ENCODE data around the gene SLC39A9. TPM values are rescaled to one million over a fixed set of nuclear protein-coding genes. Genes with fewer than 3 reads are reported as not detected.
A peak's percentile ranks its signal among the peaks of the same experiment; 100 is the strongest.

Gene SLC39A9
- polyA plus RNA-seq, 5 donors: 55.4 to 71.2 (median 70.4) TPM

GRCh38 chr14:69499436-69499835 lies 100.9 kb downstream of the SLC39A9 start:
- DNase-seq: no peak

DNA sequence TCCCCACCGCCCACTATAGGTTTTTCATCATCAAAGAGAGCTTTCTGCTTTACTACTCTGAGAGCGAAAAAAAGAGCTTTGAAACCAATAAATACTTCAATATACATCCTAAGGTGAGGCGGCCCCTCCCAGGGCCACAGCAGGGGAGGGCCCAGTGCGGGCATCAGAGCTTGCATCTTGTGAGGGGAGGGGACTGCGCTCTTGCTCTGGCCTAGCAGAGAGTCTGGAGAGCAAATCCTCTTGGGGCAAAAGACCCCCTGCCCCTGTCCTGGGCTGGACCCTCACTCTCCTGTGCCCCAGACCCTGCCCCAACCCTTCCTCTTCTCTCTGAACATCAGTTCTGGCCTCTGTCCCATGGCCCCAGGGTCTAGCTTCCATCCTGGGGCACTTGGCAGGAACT lies 101.6 kb downstream of the SLC39A9 start:
- DNase-seq: no peak

GRCh38 chr14:69500736-69501135 lies 102.2 kb downstream of the SLC39A9 start:
- DNase-seq: no peak

DNA sequence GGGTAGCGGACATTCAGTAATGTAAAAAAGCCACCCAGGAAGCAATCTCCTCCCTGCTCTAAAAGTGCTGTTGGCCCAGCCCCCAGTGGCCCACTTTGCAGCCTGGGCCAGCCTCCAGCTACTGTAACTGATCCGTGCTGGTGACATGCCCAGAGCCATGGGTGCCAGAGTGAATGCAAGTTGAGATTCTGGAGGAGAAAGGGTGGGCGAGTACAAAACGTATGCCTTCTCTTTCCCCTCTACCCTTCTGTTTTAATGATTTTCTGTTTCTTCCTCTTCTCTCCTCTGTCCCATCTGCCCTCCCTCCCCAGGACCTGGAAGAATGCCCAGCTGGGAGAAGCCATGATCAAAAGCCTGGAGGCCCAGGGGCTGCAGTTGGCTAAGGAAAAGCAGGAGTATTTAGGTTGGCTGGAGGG lies 102.9 kb downstream of the SLC39A9 start:
- DNase-seq: peak; percentile 21 to 23

DNA sequence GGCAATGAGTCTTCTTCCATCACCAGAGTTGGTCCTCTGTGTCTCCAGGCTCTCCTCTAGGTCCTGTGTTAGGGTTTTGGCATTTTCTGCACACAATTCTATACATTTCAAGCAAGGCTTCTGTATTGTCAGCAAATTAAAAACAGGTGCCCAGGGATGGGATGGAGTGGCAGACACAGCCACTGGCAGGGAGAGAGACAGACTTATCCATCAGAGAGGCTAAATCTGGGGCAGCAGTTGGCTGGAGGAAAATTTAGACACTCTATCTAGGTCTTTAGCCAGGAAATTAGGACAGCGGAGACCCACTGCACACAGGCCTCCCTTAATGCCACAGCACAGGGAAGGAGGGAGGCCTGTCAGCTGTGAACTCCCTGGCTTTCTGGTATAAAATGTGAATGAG lies 106.3 kb downstream of the SLC39A9 start:
- DNase-seq: no peak

GRCh38 chr14:69505338-69506240 lies 107.1 kb downstream of the SLC39A9 start:
- no peak for DNase-seq

DNA sequence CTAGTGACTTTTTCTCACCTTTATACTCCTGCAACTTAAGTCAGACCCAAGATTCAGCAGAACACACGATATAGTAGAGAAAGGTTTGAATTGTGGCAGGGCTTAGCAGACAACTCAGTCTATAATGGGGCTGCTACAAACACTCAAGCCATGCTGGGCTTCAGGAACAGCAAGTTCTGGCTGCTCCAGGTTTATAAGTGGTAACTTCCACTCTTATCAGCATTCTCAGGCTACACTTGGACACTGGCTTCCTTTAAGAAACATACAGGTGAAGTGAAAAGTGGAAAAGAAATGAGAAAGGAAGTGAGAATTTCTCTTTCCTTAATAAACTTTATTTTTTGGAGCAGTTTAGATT lies 107.7 kb downstream of the SLC39A9 start:
- no peak for DNase-seq

Other genes with a start within 250 kb of the SLC39A9 start
- 10 to 100 TPM; 54.7 to 68.0 (median 59.2) TPM for gene DCAF5, start 245.6 kb upstream of the SLC39A9 start, polyA plus RNA-seq (ENCODE audit: insufficient read depth in 1 of 5, insufficient read length in 5 of 5, low replicate concordance in 1 of 5)
- 10 to 100 TPM; 28.0 to 40.5 (median 33.6) TPM for gene EXD2, start 207.2 kb upstream of the SLC39A9 start, polyA plus RNA-seq (ENCODE audit: insufficient read depth in 1 of 5, insufficient read length in 5 of 5, low replicate concordance in 1 of 5)
- 1 to 10 TPM; 3.5 to 5.0 (median 4.4) TPM for gene GALNT16, start 138.5 kb upstream of the SLC39A9 start, polyA plus RNA-seq (ENCODE audit: insufficient read depth in 1 of 5, insufficient read length in 5 of 5, low replicate concordance in 1 of 5)
- 100 to 1,000 TPM; 281 to 345 (median 290) TPM for gene ERH, start 393 bp upstream of the SLC39A9 start, polyA plus RNA-seq (ENCODE audit: insufficient read depth in 1 of 5, insufficient read length in 5 of 5, low replicate concordance in 1 of 5)
- under 1 TPM; 0.19 to 0.29 (median 0.23) TPM for gene PLEKHD1, start 86.0 kb downstream of the SLC39A9 start, polyA plus RNA-seq (ENCODE audit: insufficient read depth in 1 of 5, insufficient read length in 5 of 5, low replicate concordance in 1 of 5)
- not detected for gene CCDC177, start 176.2 kb downstream of the SLC39A9 start, polyA plus RNA-seq (ENCODE audit: insufficient read depth in 1 of 5, insufficient read length in 5 of 5, low replicate concordance in 1 of 5)
- gene SUSD6, start 212.9 kb downstream of the SLC39A9 start, polyA plus RNA-seq (ENCODE audit: insufficient read depth in 1 of 5, insufficient read length in 5 of 5, low replicate concordance in 1 of 5): 10 to 100 TPM; 23.6 to 36.9 (median 29.3) TPM